ENCODE results near the gene TTLL5. TPM values are rescaled to one million over a fixed set of nuclear protein-coding genes. Genes with fewer than 3 reads are reported as not detected.

Gene TTLL5
- total RNA-seq, 1 experiment from 2014 or later = 35.7 TPM

GRCh38 chr14:75673345-75674035 lies 12.4 kb downstream of the TTLL5 start:
- no peak for TF ChIP-seq CTCF (conservative IDR thresholded peaks at IDR 0.05)
- Histone ChIP-seq H2BK20ac (ENCODE audit: low read depth, low read length, poor library complexity, severe bottlenecking) (no peak overlapping the region), H3T11ph (ENCODE audit: low read length) (no peak overlapping the region), H2AK5ac (ENCODE audit: insufficient read length, low read length) (no peak overlapping the region), H3K56ac (ENCODE audit: insufficient read length, low read depth, low read length) (no peak overlapping the region), H3K23me2 (ENCODE audit: insufficient read length, low read depth, low read length, poor library complexity, severe bottlenecking) (no peaks in the 10 kb centered on the region), H3K18ac (ENCODE audit: insufficient read length, low read depth, low read length) (no peak overlapping the region), H2BK5ac (ENCODE audit: insufficient read length, low read length) (no peak overlapping the region), H2BK12ac (ENCODE audit: insufficient read length, low read depth, low read length) (no peak overlapping the region), H2AFZ (ENCODE audit: low read length) (no peak overlapping the region), H4K5ac (ENCODE audit: insufficient read length, low read depth, low read length) (no peak overlapping the region), H3K14ac (ENCODE audit: insufficient read depth, low read length) (no peak overlapping the region), H3K23ac (ENCODE audit: insufficient read length, low read depth, low read length) (no peak overlapping the region), H4K8ac (replicated peaks; ENCODE audit: insufficient read length, low read depth, low read length) (no peak overlapping the region), H3K79me1 (ENCODE audit: insufficient read depth, low read depth, low read length, poor library complexity, severe bottlenecking) (no peaks in the 10 kb centered on the region), H2BK120ac (ENCODE audit: low read depth, low read length, poor library complexity, severe bottlenecking) (no peak overlapping the region), H3K79me2 (ENCODE audit: insufficient read depth, low read length) (no peaks in the 10 kb centered on the region), H3K9me3 (ENCODE audit: control insufficient read depth, low read depth, low read length) (no peaks in the 10 kb centered on the region), H3K4ac (ENCODE audit: low read depth, low read length) (no peak overlapping the region), H2BK15ac (ENCODE audit: low read depth, low read length) (no peak overlapping the region), H3K4me1 (ENCODE audit: insufficient read depth, low read length) (no peaks in the 10 kb centered on the region), H4K91ac (ENCODE audit: insufficient read length, low read depth, low read length) (no peak overlapping the region), H4K20me1 (ENCODE audit: control insufficient read depth, insufficient read depth, insufficient read length) (no peaks in the 10 kb centered on the region), H3K27me3 (ENCODE audit: insufficient read depth, low read length) (no peaks in the 10 kb centered on the region), H3K27ac (ENCODE audit: insufficient read length, low read depth, low read length) (no peak overlapping the region), H3K4me2 (ENCODE audit: insufficient read depth, insufficient read length, low read length) (no peak overlapping the region), H3K9ac (ENCODE audit: extremely low read depth, insufficient read length, low read length) (no peak overlapping the region)
- Mint-ChIP-seq H3K4me1 (no peaks in the 10 kb centered on the region), H3K27me3 (ENCODE audit: low read depth) (no peaks in the 10 kb centered on the region), H3K36me3 (ENCODE audit: insufficient read depth in 1 of 3, low read depth in 3 of 3) (peaks cover 8 to 35% (median 32%) of the 10 kb centered on the region in 3 experiments; a peak in 6 of 7 replicates), H3K27ac (peak overlapping the region in 1 of 3 experiments; percentile 63; a peak in 2 of 7 replicates), H3K9me3 (no peaks in the 10 kb centered on the region), H3K4me3 (no peak overlapping the region)
- DNase-seq = no peak
- no CpG with 5 or more reads among the region's 4 CpGs for WGBS (ENCODE audit: extremely low coverage, insufficient read length, low lambda C conversion rate)
